Nephron progenitor cell (in vitro differentiated cells): ENCODE results near the gene ELMO1.

ENCODE experiments used
- DNase-seq: peaks from one replicate; pipeline ENCODE4 v3.0.0; 2021
- H3K27ac Mint-ChIP-seq: 2 replicates; pipeline ENCODE4 v1.8.0; 2021; ENCODE audit warnings: mild to moderate bottlenecking, moderate library complexity, mixed read lengths
- H3K27me3 Mint-ChIP-seq: 2 replicates; pipeline ENCODE4 v1.8.0; 2021; ENCODE audit warnings: mild to moderate bottlenecking, low read depth, mixed read lengths; ENCODE audit not compliant: poor library complexity
- H3K36me3 Mint-ChIP-seq: 2 replicates; pipeline ENCODE4 v1.8.0; 2021; ENCODE audit warnings: low read depth, mixed read lengths
- H3K4me1 Mint-ChIP-seq: 2 replicates; pipeline ENCODE4 v1.8.0; 2021; ENCODE audit warnings: mixed read lengths
- H3K4me3 Mint-ChIP-seq: 2 replicates; pipeline ENCODE4 v1.8.0; 2021; ENCODE audit warnings: mild to moderate bottlenecking, moderate library complexity, mixed read lengths
- H3K9me3 Mint-ChIP-seq: 2 replicates; pipeline ENCODE4 v1.8.0; 2021; ENCODE audit warnings: mild to moderate bottlenecking, moderate library complexity, mixed read lengths
- CTCF ChIP-seq: fragments of 200-600 bp; sonication (generic); IDR thresholded peaks from 2 replicates; pipeline ENCODE4 v1.5.0; 2021; ENCODE audit warnings: antibody characterized with exemption

The ELMO1 gene

GRCh38 chr7:37424995-37425394 lies 23.7 kb downstream of the ELMO1 start:
- Mint-ChIP-seq H3K9me3 (no peaks in the 10 kb centered on the region), H3K36me3 (no peaks in the 10 kb centered on the region), H3K4me3 (no peak overlapping the region), H3K27ac (no peak overlapping the region), H3K27me3 (peaks cover 3% of the 10 kb centered on the region), H3K4me1 (no peaks in the 10 kb centered on the region)
- DNase-seq = no peak
- no peak for TF ChIP-seq CTCF

- no peak for DNase-seq
- no peak for TF ChIP-seq CTCF
These were observed 24.1 kb downstream of the ELMO1 start for GRCh38 chr7:37424521-37424920.

GRCh38 chr7:37421861-37422500 lies 26.7 kb downstream of the ELMO1 start:
- peaks cover 4% of the 10 kb centered on the region for H3K4me1 Mint-ChIP-seq

More at GRCh38 chr7:37424521-37424920, 24.1 kb downstream of the ELMO1 start:
- Mint-ChIP-seq H3K4me3 (no peak overlapping the region), H3K36me3 (no peaks in the 10 kb centered on the region), H3K27me3 (peaks cover 3% of the 10 kb centered on the region), H3K9me3 (no peaks in the 10 kb centered on the region), H3K4me1 (no peaks in the 10 kb centered on the region), H3K27ac (no peak overlapping the region)

GRCh38 chr7:37420946-37421695 lies 27.5 kb downstream of the ELMO1 start:
- Mint-ChIP-seq H3K36me3 (no peaks in the 10 kb centered on the region), H3K4me3 (no peak overlapping the region), H3K9me3 (no peaks in the 10 kb centered on the region), H3K4me1 (peaks cover 4% of the 10 kb centered on the region), H3K27me3 (no peaks in the 10 kb centered on the region), H3K27ac (no peak overlapping the region)
- no peak for TF ChIP-seq CTCF
- DNase-seq = no peak

More at GRCh38 chr7:37421861-37422500, 26.7 kb downstream of the ELMO1 start:
- Mint-ChIP-seq H3K27me3 (no peaks in the 10 kb centered on the region), H3K4me3 (no peak overlapping the region), H3K9me3 (no peaks in the 10 kb centered on the region), H3K36me3 (no peaks in the 10 kb centered on the region), H3K27ac (no peak overlapping the region)
- no peak for DNase-seq
- no peak for TF ChIP-seq CTCF

GRCh38 chr7:37419496-37419895 lies 29.2 kb downstream of the ELMO1 start:
- no peaks in the 10 kb centered on the region for H3K27me3 Mint-ChIP-seq
- H3K36me3 Mint-ChIP-seq = no peaks in the 10 kb centered on the region
- H3K4me3 Mint-ChIP-seq = no peak overlapping the region
- H3K4me1 Mint-ChIP-seq = peaks cover 4% of the 10 kb centered on the region
- no peak for TF ChIP-seq CTCF
- no peak overlapping the region for H3K27ac Mint-ChIP-seq
- no peaks in the 10 kb centered on the region for H3K9me3 Mint-ChIP-seq
- no peak for DNase-seq

GRCh38 chr7:37418381-37418780 lies 30.3 kb downstream of the ELMO1 start:
- Mint-ChIP-seq H3K4me1 (peaks cover 4% of the 10 kb centered on the region), H3K4me3 (no peak overlapping the region), H3K9me3 (no peaks in the 10 kb centered on the region), H3K36me3 (no peaks in the 10 kb centered on the region), H3K27ac (no peak overlapping the region), H3K27me3 (no peaks in the 10 kb centered on the region)
- TF ChIP-seq CTCF = no peak
- DNase-seq = no peak
